ENCODE measurements around the gene FMO3. TPM values are rescaled to one million over a fixed set of nuclear protein-coding genes. Genes with fewer than 3 reads are reported as not detected.

FMO3 gene
- total RNA-seq, 1 experiment from 2014 or later: 0.12 TPM

- no TSS peak for BruUV-seq (replicated peaks)
- RAD21 ChIA-PET (ENCODE audit: low non-redundant PET in 1 of 2, low total read pairs in 2 of 2, uncharacterized antibody in 2 of 2, unreplicated experiment in 2 of 2): no interaction called here
- TF ChIP-seq ZNF274 (IDR thresholded peaks at IDR 0.05; ENCODE audit: low read depth, low read length) (no peak), POLR2AphosphoS5 (IDR thresholded peaks at IDR 0.05; ENCODE audit: low read depth, low read length) (no peak), CBX3 (IDR thresholded peaks at IDR 0.05; ENCODE audit: low read depth) (no peak), ZFX (IDR thresholded peaks at IDR 0.05) (no peak)
- TF ChIP-seq, protein P1, sequence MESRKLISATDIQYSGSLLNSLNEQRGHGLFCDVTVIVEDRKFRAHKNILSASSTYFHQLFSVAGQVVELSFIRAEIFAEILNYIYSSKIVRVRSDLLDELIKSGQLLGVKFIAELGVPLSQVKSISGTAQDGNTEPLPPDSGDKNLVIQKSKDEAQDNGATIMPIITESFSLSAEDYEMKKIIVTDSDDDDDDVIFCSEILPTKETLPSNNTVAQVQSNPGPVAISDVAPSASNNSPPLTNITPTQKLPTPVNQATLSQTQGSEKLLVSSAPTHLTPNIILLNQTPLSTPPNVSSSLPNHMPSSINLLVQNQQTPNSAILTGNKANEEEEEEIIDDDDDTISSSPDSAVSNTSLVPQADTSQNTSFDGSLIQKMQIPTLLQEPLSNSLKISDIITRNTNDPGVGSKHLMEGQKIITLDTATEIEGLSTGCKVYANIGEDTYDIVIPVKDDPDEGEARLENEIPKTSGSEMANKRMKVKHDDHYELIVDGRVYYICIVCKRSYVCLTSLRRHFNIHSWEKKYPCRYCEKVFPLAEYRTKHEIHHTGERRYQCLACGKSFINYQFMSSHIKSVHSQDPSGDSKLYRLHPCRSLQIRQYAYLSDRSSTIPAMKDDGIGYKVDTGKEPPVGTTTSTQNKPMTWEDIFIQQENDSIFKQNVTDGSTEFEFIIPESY (IDR thresholded peaks at IDR 0.05; ENCODE audit: extremely low read depth, insufficient replicate concordance, low read length): no peak
- Histone ChIP-seq H2AFZ (ENCODE audit: low read depth, low read length, poor library complexity, severe bottlenecking) (no peak overlapping the region), H3K4me2 (ENCODE audit: low read length) (no peak overlapping the region), H3K79me2 (ENCODE audit: insufficient read depth, low read length) (no peaks in the 10 kb centered on the region), H3K27me3 (ENCODE audit: insufficient read depth, low read length) (no peaks in the 10 kb centered on the region), H3K4me3 (replicated peaks in 1 of 2; ENCODE audit: low read depth in 1 of 2, low read length in 2 of 2) (no peak overlapping the region), H4K20me1 (ENCODE audit: insufficient read depth) (no peaks in the 10 kb centered on the region), H3K9ac (ENCODE audit: low read length) (no peak overlapping the region), H3K27ac (ENCODE audit: low read depth, low read length) (no peak overlapping the region), H3K9me2 (ENCODE audit: insufficient read depth) (no peaks in the 10 kb centered on the region), H3K36me3 (ENCODE audit: control insufficient read depth in 1 of 2, insufficient read depth in 2 of 2, low read length in 2 of 2) (no peaks in the 10 kb centered on the region), H3K9me3 (ENCODE audit: control insufficient read depth in 1 of 2, insufficient read depth in 1 of 2, low read depth in 1 of 2, low read length in 2 of 2) (no peaks in the 10 kb centered on the region), H3K4me1 (ENCODE audit: control insufficient read depth in 1 of 2, insufficient read depth in 2 of 2, low read length in 2 of 2) (no peaks in the 10 kb centered on the region)
- ATAC-seq: no peak
- intact Hi-C loops (cut with micrococcal nuclease): no loop called here
- POLR2A ChIA-PET: no interaction called here
- CTCF ChIA-PET: no interaction called here
- no peak for DNase-seq (ENCODE audit: low read depth, low spot score)
Observed at GRCh38 chr1:171158551-171158950, 67.8 kb downstream of the FMO3 start.

- CTCF ChIA-PET: no interaction called here
- H3K9ac ChIP-seq (ENCODE audit: low read length): no peak overlapping the region
- H3K9me3 ChIP-seq (ENCODE audit: control insufficient read depth in 1 of 2, insufficient read depth in 1 of 2, low read depth in 1 of 2, low read length in 2 of 2): no peaks in the 10 kb centered on the region
- H4K20me1 ChIP-seq (ENCODE audit: insufficient read depth): no peaks in the 10 kb centered on the region
- BruUV-seq (replicated peaks): no TSS peak
- POLR2A ChIA-PET: no interaction called here
- DNase-seq (ENCODE audit: low read depth, low spot score): no peak
- RAD21 ChIA-PET (ENCODE audit: low non-redundant PET in 1 of 2, low total read pairs in 2 of 2, uncharacterized antibody in 2 of 2, unreplicated experiment in 2 of 2): no interaction called here
- no peak for ATAC-seq
- H3K79me2 ChIP-seq (ENCODE audit: insufficient read depth, low read length): no peaks in the 10 kb centered on the region
- intact Hi-C loops (cut with micrococcal nuclease): no loop called here
- no peak overlapping the region for H3K4me2 ChIP-seq (ENCODE audit: low read length)
- H3K9me2 ChIP-seq (ENCODE audit: insufficient read depth): no peaks in the 10 kb centered on the region
- H3K4me3 ChIP-seq (replicated peaks in 1 of 2; ENCODE audit: low read depth in 1 of 2, low read length in 2 of 2): no peak overlapping the region
- TF ChIP-seq, protein P2, sequence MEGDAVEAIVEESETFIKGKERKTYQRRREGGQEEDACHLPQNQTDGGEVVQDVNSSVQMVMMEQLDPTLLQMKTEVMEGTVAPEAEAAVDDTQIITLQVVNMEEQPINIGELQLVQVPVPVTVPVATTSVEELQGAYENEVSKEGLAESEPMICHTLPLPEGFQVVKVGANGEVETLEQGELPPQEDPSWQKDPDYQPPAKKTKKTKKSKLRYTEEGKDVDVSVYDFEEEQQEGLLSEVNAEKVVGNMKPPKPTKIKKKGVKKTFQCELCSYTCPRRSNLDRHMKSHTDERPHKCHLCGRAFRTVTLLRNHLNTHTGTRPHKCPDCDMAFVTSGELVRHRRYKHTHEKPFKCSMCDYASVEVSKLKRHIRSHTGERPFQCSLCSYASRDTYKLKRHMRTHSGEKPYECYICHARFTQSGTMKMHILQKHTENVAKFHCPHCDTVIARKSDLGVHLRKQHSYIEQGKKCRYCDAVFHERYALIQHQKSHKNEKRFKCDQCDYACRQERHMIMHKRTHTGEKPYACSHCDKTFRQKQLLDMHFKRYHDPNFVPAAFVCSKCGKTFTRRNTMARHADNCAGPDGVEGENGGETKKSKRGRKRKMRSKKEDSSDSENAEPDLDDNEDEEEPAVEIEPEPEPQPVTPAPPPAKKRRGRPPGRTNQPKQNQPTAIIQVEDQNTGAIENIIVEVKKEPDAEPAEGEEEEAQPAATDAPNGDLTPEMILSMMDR (IDR thresholded peaks at IDR 0.05 in 2 of 3, conservative IDR thresholded peaks at IDR 0.05 in 1 of 3; ENCODE audit: borderline replicate concordance in 1 of 3, insufficient read depth in 1 of 3, low read depth in 2 of 3, low read length in 2 of 3): no peak
- TF ChIP-seq ELF1 (IDR thresholded peaks at IDR 0.05; ENCODE audit: borderline replicate concordance, low read depth) (no peak), SIN3A (IDR thresholded peaks at IDR 0.05; ENCODE audit: low read depth) (no peak), ZNF274 (IDR thresholded peaks at IDR 0.05; ENCODE audit: low read depth, low read length) (no peak), REST (IDR thresholded peaks at IDR 0.05; ENCODE audit: low read depth) (no peak), EGR1 (IDR thresholded peaks at IDR 0.05; ENCODE audit: low read depth) (no peak)
- H3K27me3 ChIP-seq (ENCODE audit: insufficient read depth, low read length): no peaks in the 10 kb centered on the region
- H3K27ac ChIP-seq (ENCODE audit: low read depth, low read length): no peak overlapping the region
- H2AFZ ChIP-seq (ENCODE audit: low read depth, low read length, poor library complexity, severe bottlenecking): no peak overlapping the region
- H3K4me1 ChIP-seq (ENCODE audit: control insufficient read depth in 1 of 2, insufficient read depth in 2 of 2, low read length in 2 of 2): no peaks in the 10 kb centered on the region
- no peaks in the 10 kb centered on the region for H3K36me3 ChIP-seq (ENCODE audit: control insufficient read depth in 1 of 2, insufficient read depth in 2 of 2, low read length in 2 of 2)
Observed at GRCh38 chr1:171159148-171159547, 68.4 kb downstream of the FMO3 start.

Measured in HCT116 (cell line).